ENCODE measurements around the gene KNDC1.

KNDC1 gene

DNA sequence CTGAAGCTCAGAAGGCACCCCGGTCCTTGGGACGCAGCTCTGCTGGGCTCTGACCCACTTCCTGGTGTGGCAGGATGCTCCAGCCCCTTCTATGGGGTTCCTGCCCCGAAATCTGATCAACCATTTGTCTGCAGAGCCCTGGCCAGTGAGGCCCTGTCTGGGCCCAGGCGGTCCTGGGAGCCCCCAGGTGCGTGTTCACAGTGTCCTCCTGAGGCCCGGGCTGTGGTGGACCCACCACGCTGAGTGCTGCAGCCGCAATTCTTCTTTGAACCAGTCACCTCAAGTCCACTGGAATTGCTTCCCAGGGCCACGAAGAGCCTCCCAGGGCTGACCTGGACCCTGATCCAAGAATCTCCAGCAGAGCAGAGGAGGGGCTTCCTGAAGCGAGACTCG lies 19.1 kb downstream of the KNDC1 start:
- DNase-seq: no peak

DNA sequence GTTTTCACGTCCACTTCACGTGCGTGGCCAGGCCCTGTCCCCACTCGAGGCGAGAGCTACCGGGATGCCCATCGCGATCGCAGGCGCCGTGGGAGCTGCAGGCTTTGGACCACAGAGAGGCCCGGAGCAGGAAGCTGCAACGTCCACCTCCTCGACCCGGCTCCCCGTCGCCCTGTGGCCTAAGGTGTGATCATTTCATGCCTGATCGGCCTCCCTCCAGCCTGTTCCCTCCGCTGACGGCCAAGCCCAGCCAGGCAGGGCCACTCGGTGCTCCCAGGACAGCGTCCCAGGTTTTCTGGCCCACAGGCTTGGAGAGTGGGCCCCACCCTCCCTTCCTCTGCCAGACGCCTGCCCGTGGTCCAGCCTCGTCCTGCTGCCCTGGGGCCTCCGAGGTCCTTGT lies 19.6 kb downstream of the KNDC1 start:
- no peak for DNase-seq

DNA sequence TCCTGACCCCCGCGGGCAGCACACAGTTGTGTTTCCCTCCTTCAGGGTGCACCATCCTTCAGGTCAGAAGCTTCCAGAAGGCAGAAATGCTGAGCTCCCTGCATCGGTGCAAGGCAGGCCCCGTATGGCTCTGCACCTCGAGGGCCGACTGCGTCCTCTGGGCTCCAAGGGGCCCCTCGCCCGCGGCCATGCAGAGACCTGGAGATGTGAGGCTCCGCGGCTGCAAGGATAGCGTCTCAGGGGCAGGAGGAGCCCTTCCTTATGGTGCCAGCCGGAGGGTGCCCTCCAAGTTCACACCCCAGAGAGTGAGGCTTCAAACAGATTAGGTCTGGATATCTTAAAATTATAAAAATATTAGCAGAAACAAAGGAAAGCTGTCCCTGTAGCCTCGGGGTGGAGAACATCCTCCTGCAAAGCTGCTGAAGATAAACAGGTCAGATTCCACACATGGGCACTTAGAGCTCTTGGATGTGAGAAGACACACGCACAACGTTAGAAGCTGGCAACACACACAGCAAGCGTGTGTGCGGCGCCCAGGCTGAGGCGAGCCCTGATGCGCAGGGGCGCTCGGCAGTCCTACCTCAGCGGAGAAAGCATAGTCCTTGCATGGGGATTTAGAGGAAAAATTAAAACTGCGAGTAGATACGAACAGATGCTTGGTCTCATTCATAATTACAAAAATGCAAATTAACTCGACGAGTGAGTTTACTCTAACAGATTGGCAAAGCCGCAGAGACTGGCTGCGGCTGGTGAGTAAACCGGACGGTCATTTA lies 20.4 kb downstream of the KNDC1 start:
- no peak for DNase-seq

DNA sequence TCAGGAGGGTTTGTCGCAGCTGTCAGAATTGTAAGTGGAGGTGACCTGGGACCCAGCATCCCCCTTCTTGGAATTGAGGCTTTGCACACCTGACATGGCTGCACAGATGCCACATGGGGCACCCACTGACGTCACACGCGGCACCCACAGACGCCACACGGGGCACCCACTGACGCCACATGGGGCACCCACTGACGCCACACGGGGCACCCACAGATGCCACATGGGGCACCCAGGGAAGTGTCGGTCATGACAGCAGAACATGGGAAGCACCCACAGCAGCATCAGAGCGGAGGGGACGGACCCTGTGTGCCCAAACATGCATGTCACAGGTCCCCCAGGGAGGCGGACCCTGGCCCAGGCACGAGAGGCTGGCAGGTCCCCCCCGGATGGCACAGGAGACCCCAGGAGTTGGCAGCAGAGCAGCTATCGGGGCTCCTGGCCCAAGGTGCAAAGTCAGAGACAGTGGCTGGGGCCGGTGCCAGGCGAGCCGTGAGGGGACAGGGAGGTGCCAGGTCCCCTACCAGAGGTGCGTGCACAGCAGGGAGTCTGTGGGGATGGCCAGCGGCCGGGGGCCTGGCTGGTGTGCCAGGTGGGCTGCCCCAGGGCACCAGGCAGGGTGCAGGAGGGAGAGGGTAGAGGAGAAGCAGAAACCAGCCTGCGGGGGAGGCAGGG lies 21.1 kb downstream of the KNDC1 start:
- no peak for DNase-seq

DNA sequence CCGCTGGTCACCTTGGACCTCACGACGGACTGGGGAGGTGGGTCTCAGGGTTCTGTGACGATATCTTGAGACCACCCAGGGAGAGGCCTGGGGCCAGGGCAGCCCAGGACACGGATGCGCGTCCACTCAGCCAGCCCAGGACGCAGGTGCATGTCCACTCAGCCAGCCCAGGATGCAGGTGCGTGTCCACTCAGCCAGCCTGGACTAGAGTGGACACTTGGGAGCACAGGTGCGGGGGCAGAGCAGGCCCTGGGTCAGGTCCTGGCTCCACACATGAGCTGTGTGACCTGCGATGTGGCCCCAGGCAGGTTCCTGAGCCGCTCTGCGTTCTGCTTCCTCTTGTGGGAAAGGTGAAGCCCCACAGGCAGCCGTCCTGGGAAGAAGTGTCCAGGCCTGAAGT lies 22.2 kb downstream of the KNDC1 start:
- no peak for DNase-seq

DNA sequence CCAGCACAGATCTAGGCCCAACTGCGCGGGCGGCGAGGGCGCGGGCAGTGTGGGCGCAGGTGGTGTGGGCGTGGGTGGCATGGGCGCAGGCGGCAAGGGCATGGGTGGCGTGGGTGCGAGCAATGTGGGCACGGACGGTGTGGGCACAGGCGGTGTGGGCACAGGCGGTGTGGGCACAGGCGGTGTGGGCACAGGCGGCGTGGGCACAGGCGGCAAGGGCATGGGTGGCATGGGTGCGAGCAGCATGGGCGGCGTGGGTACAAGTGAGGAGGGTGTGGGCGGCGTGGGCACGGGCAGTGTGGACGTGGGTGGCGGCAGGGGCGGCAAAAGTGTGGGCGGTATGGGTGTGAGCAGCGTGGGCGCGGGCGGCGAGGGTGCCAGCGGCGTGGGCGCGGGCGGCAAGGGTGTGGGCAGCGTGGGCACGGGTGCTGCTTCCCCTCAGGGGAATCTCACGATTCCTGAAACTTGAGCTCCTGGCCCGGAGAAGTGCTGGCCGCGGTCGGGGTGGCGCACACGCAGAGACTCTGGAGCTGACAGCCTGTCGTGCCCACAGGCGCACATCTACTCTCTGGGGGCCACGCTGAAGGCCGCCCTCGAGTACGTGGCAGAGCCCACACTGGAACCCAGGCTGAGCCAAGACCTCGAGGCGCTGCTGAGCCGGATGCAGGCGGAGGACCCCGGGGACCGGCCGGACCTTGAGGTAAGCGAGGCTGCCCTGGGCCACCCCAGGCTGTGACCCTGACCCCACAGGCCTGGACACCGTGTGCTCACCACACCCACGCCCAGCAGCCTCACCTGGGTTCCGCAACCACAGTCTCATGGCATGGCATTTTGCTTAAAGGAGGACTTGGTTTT lies 23.0 kb downstream of the KNDC1 start:
- no peak for DNase-seq

DNA sequence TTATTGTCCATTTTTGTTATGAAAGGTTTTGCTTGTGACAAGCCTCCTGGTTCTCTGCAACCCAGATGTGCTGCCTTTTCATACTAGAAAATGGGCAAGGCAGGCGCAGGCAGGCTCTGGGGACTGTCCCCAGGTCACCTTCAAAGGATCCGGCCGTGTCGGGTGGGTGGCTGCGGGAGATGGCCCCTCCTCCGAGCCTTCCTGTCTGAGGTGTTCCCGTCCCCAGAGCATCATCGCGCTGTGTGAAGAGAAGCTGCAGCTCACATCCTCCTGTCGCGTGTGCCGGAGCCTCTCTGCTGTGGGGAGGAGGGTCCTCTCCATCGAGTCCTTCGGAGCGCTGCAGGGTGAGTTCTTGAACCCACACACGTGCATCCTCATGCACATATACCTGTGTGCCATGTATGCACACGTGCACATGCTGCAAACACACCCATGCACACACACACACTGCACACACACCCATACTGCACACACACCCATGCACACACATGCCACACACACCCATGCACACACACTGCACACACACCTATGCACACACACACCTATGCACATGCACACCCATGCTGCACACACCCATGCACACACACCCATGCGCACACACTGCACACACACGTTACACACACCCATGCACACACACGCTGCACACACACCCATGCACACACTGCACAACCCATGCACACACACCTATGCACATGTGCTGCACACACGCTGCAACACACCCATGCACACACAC lies 23.8 kb downstream of the KNDC1 start:
- no peak for DNase-seq

DNA sequence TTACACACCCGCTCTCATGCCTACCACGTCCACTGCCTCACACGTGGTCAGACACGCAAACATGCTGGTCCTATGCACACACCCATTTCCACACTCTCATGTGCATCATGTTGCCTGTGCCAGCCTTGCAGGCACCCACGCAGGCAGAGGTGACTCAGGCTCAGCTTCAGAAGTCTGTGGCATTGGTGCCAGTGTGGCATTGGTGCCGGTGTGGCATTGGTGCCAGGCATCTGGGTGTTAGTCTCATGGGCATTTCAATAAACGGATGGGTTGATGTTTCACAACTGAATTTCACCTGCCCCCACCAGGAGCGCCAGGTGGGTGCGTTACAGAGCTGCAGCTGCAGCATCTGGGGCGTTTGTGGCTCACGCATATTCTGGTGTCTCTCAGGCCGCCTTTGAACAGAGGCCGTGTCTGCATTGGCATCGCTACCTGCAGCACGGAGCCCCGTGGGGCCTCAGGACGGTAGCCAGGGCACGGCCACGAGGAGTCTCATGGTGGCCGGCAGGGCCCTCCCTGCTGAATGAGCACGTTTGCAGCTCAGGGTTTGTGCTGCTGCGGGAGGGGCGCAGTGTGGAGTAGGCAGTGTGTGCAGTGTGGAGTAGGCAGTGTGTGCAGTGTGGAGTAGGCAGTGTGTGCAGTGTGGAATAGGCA lies 24.7 kb downstream of the KNDC1 start:
- no peak for DNase-seq

DNA sequence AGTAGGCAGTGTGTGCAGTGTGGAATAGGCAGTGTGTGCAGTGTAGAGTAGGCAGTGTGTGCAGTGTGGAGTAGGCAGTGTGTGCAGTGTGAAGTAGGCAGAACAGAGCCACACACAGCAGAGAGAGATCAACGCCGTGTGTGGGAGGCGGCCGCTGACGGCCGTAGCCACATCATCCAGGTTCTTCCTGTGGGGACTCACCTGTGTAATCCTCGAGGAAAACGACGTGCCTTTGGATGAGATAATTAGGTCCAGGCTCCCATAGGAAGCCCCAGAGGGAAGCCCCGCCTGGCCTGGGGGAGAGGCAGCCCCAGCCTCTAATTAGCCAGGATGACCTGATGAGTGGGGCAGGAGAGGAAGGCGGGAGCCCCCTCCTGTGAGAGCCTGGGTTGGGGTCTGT lies 25.4 kb downstream of the KNDC1 start:
- no peak for DNase-seq

DNA sequence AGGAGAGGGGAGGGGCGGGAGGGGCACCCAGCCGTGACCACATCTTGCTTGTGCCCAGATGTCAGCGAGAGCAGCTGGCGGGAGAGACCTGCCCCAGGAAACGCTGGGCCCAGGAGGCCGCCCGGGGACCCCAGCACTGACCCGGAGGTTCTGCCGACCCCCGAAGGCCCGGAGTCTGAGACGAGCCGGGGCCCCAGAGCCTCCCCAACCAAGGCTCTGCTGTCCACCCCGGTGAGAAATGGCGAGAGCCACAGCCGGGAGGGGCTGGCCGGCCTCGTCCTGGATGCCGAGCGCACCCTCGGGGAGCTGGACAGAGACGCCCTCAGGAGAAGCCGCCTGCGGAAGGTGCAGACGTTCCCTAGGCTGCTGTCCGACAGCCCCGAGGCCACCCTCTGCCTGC lies 25.9 kb downstream of the KNDC1 start:
- DNase-seq: no peak

DNA sequence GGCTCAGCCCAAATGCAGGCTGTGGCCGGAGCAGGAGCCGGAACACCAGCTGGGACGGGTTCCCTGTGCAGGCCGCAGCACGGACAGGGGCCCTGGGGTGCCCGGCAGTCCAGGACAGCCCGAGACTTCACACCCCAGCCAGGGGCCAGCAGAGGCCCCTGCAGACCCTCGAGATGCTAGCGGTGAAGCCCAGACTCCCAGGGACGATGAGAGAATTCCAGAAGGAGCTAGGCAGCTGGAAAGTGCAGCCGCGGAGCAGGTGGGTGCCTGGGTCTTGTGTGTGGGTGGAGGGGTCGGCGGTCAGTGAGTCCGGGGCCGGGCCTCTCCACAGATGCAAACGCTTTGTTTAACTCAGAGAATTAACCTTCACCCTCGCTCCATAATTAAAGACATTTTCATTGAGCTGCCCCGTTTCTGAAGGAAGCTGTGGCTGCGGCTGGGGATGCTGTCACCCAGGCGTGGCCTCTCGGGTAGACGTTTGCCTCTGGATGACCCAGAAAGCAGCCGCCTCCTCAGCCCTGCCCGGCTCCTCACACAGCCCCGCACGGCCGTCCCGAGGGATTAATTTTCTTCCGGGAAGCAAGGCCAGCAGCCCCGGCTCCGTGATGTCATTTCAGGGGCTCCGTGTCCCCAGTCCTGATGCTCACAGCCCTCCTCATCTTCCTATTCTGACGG lies 26.5 kb downstream of the KNDC1 start:
- no peak for DNase-seq

DNA sequence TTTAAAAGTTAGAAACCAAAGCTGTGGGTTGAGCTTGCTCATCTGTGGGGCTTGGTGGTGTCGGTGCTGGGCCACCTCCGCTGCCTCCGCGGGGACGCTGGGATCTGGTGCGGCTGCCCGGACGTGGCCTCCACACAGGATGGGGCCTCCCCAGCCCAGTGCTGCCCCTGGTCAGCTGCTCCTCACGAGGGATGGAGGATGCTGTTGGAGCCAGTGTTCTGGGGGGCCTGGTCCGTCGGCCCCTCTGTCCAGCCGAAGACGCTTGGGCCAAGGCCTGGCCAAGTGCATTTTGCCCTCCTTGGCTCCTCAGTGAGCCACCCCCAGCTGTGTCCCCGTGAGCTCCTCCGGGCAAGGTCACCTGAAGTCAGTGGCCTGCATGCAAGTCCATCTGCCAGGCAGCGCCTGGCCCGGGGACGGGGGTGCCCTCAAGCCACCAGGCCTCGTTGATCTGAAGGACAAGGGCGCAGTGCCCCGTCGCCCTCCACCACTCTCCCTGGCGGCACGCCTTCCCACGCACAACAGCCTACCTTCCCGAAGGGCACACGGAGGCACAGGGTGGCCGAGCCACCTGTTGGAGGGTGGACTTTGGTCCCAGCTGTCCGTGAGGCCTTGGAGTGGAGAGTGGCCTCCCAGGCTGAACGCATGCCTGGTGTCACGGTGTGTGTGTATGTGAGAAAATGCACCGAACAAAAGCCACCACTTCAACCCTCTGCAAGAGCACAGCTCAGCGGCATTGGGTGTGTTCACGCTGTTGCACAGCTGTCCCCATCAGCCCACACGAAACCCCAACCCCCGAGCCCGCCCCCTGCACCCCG lies 27.3 kb downstream of the KNDC1 start:
- no peak for DNase-seq

DNA sequence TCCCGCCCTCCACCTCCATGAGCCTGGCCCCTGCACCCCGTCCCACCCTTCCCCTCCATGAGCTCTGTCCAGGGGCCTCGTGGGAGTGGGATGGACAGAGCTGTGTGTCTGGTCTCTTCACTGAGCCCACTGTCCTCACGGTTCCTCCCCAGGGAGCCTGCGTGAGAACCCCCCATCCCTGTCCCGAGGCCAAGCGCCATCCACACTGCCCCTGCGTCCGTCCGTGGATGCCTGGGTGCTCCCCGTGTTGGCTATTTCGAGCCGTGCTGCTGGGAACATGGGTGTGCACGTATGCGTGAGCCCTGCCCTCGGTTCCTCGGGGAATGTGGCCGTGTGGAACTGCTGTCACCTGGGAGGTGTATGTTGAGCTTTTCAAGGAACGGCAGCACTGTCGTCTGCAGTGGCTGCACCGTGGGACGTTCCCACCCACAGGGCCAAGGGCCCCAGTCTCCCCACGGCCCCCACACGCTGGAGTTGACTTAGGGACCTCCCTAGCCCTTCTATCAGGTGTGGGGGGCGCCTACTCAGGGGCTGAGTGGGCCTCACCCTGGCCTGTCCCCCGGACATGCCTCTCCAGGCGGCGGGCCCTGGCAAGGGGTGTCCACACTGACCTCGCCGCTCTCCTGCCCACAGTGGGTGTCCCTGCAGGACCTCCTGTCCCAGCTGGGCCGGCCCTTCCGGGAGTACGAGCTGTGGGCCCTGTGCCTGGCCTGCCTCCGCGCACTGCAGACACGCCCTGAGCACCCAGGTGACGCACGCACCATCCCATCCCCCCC lies 28.1 kb downstream of the KNDC1 start:
- no peak for DNase-seq

DNA sequence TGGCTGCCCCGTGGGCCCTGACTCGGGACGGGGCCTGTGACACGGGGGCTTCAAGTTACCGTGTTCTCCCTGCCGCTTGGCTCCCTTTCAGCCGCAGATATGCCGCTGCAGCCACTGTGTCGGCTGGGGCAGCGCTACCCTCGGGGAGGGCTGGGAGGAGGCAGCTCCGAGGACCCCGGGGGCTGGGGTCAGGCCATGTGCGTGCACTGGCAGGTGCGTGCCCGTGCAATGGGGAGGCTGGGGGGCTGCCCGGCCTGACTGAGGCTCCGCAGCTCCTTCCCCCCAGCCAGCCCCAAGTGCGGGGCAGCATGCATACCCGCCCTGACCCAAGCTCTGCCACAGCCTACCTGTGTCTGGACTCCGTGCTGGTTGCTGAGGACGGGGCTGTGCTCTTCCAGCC lies 29.2 kb downstream of the KNDC1 start:
- DNase-seq: no peak

DNA sequence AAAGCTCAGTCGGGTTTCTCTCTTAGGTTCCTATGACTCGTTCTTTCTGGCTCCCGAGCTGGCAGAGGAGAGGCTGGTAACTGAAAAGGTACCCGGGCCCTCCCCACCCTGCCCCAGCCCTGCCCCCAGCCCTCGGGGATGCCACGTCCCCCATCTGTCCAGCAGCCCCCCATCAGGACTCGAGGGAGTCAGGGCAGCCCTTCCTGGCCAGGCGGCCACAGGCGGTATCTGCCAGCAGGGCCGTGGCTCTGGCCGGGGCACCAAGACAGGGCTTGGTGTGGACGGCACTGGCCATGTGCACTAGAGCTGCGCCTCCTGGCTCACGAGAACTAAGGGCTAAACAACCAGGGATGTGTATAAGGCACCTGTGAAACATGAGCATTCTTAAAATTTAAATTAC lies 29.7 kb downstream of the KNDC1 start:
- no peak for DNase-seq

DNA sequence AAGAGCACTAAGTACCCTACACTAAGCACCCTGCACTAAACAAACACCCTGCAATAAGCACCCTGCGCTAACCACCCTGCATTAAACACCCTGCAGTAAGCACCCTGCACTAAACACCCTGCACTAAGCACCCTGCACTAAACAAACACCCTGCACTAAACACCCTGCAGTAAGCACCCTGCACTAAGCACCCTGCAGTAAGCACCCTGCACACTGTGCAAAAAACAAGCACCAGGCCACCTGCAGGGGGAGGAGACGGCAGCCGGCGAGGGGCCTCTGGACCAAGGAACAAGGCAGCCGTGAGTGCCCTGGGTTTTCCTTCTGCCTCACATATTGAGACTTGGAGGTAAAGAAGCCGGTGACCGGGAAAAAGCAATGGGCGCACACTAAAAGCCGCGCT lies 30.2 kb downstream of the KNDC1 start:
- no peak for DNase-seq

DNA sequence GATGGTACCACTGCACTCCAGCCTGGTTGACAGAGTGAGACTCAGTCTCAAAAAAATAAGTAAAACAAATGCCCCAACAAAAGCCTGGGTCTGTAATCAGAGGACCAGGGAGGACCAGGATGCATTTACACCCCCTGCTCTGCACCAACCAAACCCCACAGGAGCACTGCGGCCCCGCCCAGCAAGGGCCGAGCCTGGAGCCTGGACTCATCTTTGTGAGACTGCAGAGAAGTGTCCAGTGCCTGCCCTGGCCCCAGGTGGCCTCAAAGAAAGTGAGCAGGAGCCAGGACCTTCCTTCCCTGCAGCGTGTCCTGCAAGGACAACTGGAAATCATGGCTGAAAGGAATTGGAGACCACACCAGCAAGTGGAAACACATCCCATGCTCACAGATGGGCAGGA lies 31.6 kb downstream of the KNDC1 start:
- DNase-seq: no peak

DNA sequence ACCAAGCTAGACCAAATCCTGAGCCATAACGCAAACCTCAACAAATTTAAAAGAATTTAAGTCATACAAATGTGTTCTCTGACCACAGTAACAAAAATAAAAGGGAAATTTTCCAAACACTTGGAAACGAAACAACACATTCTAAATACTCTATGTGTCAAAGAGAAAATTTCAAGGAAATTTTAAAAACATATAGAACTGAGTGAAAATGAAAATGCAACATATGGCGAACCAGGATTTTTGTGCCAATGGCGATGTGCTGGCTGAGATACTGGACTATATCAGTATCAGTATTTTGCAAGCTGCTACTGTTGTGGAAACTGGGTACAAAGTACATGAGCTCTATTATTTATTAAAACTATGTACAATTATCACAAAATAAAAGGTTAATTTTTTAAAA lies 34.1 kb downstream of the KNDC1 start:
- no peak for DNase-seq

DNA sequence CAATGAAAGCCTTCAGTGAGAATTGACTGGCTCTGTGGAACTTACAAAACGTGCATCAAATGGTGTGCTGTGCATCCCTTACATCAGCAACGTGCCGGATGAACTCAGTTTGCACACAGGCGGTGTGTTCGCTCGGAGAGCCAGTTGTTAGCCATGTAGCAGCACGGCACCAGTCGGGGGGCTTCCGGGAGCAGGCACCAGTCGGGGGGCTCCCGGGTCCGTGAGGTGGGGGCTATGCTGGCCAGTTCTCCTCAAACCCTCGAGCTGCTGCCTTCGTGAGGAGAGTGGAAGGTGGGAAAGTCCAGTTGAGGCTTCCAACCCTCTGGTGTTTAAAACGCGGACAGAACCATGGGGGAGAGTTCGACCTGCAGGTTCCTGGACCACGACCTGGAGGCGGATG lies 35.1 kb downstream of the KNDC1 start:
- no peak for DNase-seq

DNA sequence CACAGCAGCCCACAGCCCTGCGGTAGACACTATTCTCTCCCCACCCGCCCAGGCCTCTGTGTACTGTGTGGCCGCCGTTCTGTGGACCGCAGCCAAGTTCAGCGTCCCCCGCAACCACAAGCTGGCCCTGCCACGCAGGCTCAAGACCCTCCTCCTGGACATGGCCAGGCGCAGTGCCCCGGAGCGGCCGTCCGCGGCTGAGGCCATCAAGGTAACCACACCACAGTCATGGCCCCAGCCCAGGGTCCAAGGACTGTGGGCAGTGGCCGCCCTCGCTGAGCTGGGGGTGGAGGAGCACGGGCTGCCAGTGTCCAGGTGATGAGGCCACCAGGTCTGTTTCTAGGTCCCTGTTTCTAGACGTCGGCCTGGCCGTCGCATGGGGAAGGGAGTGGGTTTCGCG lies 35.6 kb downstream of the KNDC1 start:
- DNase-seq: no peak

Data from GOT3 (cell line).